HepG2 (cell line): ENCODE data around the gene KRT14. TPM values are rescaled to one million over a fixed set of nuclear protein-coding genes. Genes with fewer than 3 reads are reported as not detected.

Experiments used
- ATAC-seq: fragments of 200-7000 bp; cut with Tn5 transposase; 3 replicates; pipeline ENCODE4 v1.9.1; 2020; ENCODE audit warnings: mild to moderate bottlenecking, moderate library complexity
- BruUV-seq: library from RNA; stranded (reverse); fragments of 400-500 nt; replicated peaks from 2 replicates; lab custom pipeline; 2021; lab: Mats Ljungman, UMichigan
- CTCF ChIA-PET: fragments of 300-600 bp; formaldehyde crosslinking; extraction: SDS; loops from one replicate; lab custom pipeline; 2021; ENCODE audit warnings: low total read pairs, inconsistent platforms, low intra/inter-chr PET ratio; lab: Yijun Ruan, JAX
- POLR2A ChIA-PET: fragments of 350-600 bp; sonication (Branson Sonifier 250); formaldehyde crosslinking; loops from one replicate; lab custom pipeline; 2020; ENCODE audit warnings: antibody characterized with exemption, inconsistent platforms; lab: Yijun Ruan, JAX
- DNase-seq: peaks from one replicate; pipeline ENCODE4 v3.0.0-alpha.2; 2015; ENCODE audit warnings: low spot score
- FAIRE-seq: peaks from 3 replicates; lab custom pipeline; 2011; peaks lifted over from hg19 to GRCh38; lab: Jason Lieb, UNC
- H2AFZ ChIP-seq: one replicate; pipeline ENCODE4 v1.6.1; 2011; ENCODE audit warnings: low read length, inconsistent platforms
- H3K27ac ChIP-seq: fragments of 300-600 bp; 3 replicates; pipeline ENCODE4 v1.8.0; 2011; ENCODE audit warnings: mixed run types, mild to moderate bottlenecking, mixed read lengths, low read length, inconsistent platforms; ENCODE audit not compliant: insufficient read depth; ENCODE audit errors: extremely low read length
- H3K27me3 ChIP-seq, 2 experiments: fragments of 200-600 bp in 1 of 2; 2 replicates in 1 of 2; 3 replicates in 1 of 2; pipeline versions ENCODE4 v1.6.0 to v1.8.0; 2011; ENCODE audit warnings: low read length in 2 of 2, mild to moderate bottlenecking in 2 of 2, moderate library complexity in 2 of 2, inconsistent platforms in 1 of 2; ENCODE audit not compliant: insufficient read depth in 2 of 2, control insufficient read depth in 1 of 2
- H3K36me3 ChIP-seq, 2 experiments: fragments of 200-600 bp in 1 of 2; replicated peaks in 1 of 2; 2 replicates in 1 of 2; 3 replicates in 1 of 2; pipeline versions ENCODE4 v1.5.1 to v1.8.0; 2011; ENCODE audit warnings: low read length in 2 of 2, inconsistent platforms in 1 of 2; ENCODE audit not compliant: insufficient read depth in 2 of 2, control insufficient read depth in 1 of 2
- H3K4me1 ChIP-seq: 2 replicates; pipeline ENCODE4 v1.5.1; 2012; ENCODE audit warnings: low read length, inconsistent platforms; ENCODE audit not compliant: insufficient read depth
- H3K4me2 ChIP-seq: 2 replicates; pipeline ENCODE4 v1.6.0; 2011; ENCODE audit warnings: low read depth, low read length, inconsistent platforms
- H3K4me3 ChIP-seq, 3 experiments: fragments of 200-600 bp in 1 of 3; sonication (generic), shearing (Covaris generic) in 1 of 3; replicated peaks in 1 of 3; 2 replicates each; pipeline ENCODE4 v1.5.1; 2011 to 2016; ENCODE audit warnings: low read length in 3 of 3, inconsistent platforms in 2 of 3, low read depth in 2 of 3, mild to moderate bottlenecking in 2 of 3, control low read depth in 1 of 3, mixed read lengths in 1 of 3; ENCODE audit not compliant: insufficient read depth in 1 of 3
- H3K79me2 ChIP-seq: one replicate; pipeline ENCODE4 v1.6.1; 2011; ENCODE audit warnings: low read length, inconsistent platforms; ENCODE audit not compliant: insufficient read depth
- H3K9ac ChIP-seq: 2 replicates; pipeline ENCODE4 v1.6.0; 2011; ENCODE audit warnings: mild to moderate bottlenecking, low read depth, low read length, inconsistent platforms; ENCODE audit not compliant: insufficient read depth
- H3K9me3 ChIP-seq: 2 replicates; pipeline ENCODE4 v1.5.1; 2012; ENCODE audit warnings: mild to moderate bottlenecking, low read length
- H4K20me1 ChIP-seq: 2 replicates; pipeline ENCODE4 v1.6.0; 2011; ENCODE audit warnings: inconsistent platforms, mild to moderate bottlenecking, low read length, moderate library complexity; ENCODE audit not compliant: insufficient read depth
- ARNT2 ChIP-seq: sonication (generic); formaldehyde crosslinking; IDR thresholded peaks from 2 replicates; pipeline ENCODE4 v1.8.0; 2022; ENCODE audit warnings: mild to moderate bottlenecking, low read depth, missing genetic modification reagents, moderate library complexity
- ATF7 ChIP-seq, 2 experiments: fragments of 450-650 bp in 1 of 2; sonication (generic) in 1 of 2; formaldehyde crosslinking in 1 of 2; IDR thresholded peaks; 2 replicates each; pipeline versions ENCODE4 v1.4.0 to v1.6.1; 2016 to 2020; ENCODE audit warnings: antibody characterized with exemption in 1 of 2, mild to moderate bottlenecking in 1 of 2, missing genetic modification reagents in 1 of 2
- CBX2 ChIP-seq, 2 experiments: fragments of 200-600 bp in 1 of 2; sonication (generic); formaldehyde crosslinking in 1 of 2; IDR thresholded peaks; 2 replicates each; pipeline versions ENCODE4 v1.7.0 to v1.8.1; 2018 to 2022; ENCODE audit warnings: low read depth in 2 of 2, low read length in 1 of 2, mild to moderate bottlenecking in 1 of 2, missing genetic modification reagents in 1 of 2
- FOXP1 ChIP-seq, 2 experiments: fragments of 450-650 bp in 1 of 2; IDR thresholded peaks; 2 replicates each; pipeline ENCODE4 v1.6.1; 2017 to 2018; ENCODE audit warnings: antibody characterized with exemption in 1 of 2
- HDAC1 ChIP-seq: sonication (generic); formaldehyde crosslinking; IDR thresholded peaks from 2 replicates; pipeline ENCODE4 v1.5.1; 2020; ENCODE audit warnings: mild to moderate bottlenecking, missing genetic modification reagents
- KDM1A ChIP-seq: IDR thresholded peaks from 2 replicates; pipeline ENCODE4 v1.6.1; 2016; ENCODE audit warnings: missing compliant biosample characterization
- MAZ ChIP-seq, 2 experiments: sonication (generic) in 1 of 2; formaldehyde crosslinking in 1 of 2; IDR thresholded peaks; 2 replicates each; pipeline versions ENCODE4 v1.5.0 to v1.6.1; 2012 to 2020; ENCODE audit warnings: low read depth in 2 of 2, mild to moderate bottlenecking in 2 of 2, borderline replicate concordance in 1 of 2, improper control_type of control experiment in 1 of 2, low read length in 1 of 2, missing genetic modification reagents in 1 of 2, moderate library complexity in 1 of 2
- NR2F1 ChIP-seq, 2 experiments: fragments of 450-650 bp in 1 of 2; formaldehyde crosslinking in 1 of 2; IDR thresholded peaks; 2 replicates each; pipeline versions ENCODE4 v1.5.0 to v1.6.1; 2016 to 2020; ENCODE audit warnings: mild to moderate bottlenecking in 1 of 2, missing compliant biosample characterization in 1 of 2, missing genetic modification reagents in 1 of 2, moderate library complexity in 1 of 2
- TCF12 ChIP-seq, 2 experiments: fragments of 450-650 bp in 1 of 2; sonication (generic) in 1 of 2; formaldehyde crosslinking in 1 of 2; IDR thresholded peaks; 2 replicates each; pipeline versions ENCODE4 v1.6.1 to v1.8.0; 2017 to 2022; ENCODE audit warnings: antibody characterized with exemption in 1 of 2, mild to moderate bottlenecking in 1 of 2, missing genetic modification reagents in 1 of 2, moderate library complexity in 1 of 2
- TGIF2 ChIP-seq: IDR thresholded peaks from 2 replicates; pipeline ENCODE4 v1.6.1; 2016; ENCODE audit warnings: control low read depth, missing compliant biosample characterization
- ZC3H4 ChIP-seq: sonication (generic); formaldehyde crosslinking; IDR thresholded peaks from 2 replicates; pipeline ENCODE4 v1.4.0; 2020; ENCODE audit warnings: missing genetic modification reagents, borderline replicate concordance
- ZNF282 ChIP-seq: fragments of 450-650 bp; IDR thresholded peaks from 2 replicates; pipeline ENCODE4 v1.6.1; 2018; ENCODE audit not compliant: partially characterized antibody
- WGBS: methylation state at CpG from one replicate; pipeline ENCODE4 v1.1.6; 2017; ENCODE audit warnings: low lambda C conversion rate; 5-methylcytosine and 5-hydroxymethylcytosine counted together
- in situ Hi-C: cut with HindIII; loops from 2 replicates; pipeline ENCODE4 v1.10.0; 2017; ENCODE audit warnings: low pct_unique_long_range_greater_than_20kb; ENCODE audit not compliant: extremely low pct_ligation_motif_present
- intact Hi-C: fragments of 100-400 bp; cut with micrococcal nuclease; formaldehyde crosslinking; loops from one replicate; pipeline ENCODE4 v1.10.0; 2022; ENCODE audit not compliant: unreplicated experiment
- polyA plus RNA-seq, 8 experiments: library from polyadenylated mRNA; depleted of rRNA in 3 of 8; stranded (reverse) in 7 of 8; unstranded in 1 of 8; fragments of >200 nt; fragmentation: Illumina TruSeq in 4 of 8; extraction: Trizol in 4 of 8; gene quantifications; 2 replicates each; pipeline versions ENCODE4 v1.2.1 to v1.2.3, GENCODE V29; 2011 to 2016; ENCODE audit warnings: low read depth in 4 of 8, missing spikeins in 1 of 8, mixed read lengths in 1 of 8; ENCODE audit not compliant: insufficient read depth in 1 of 8
- total RNA-seq, 5 experiments: library from RNA; depleted of rRNA; stranded (reverse); fragments of >200 nt; fragmentation: Illumina TruSeq; extraction: Trizol; gene quantifications; 2 replicates each; pipeline ENCODE4 v1.2.3, GENCODE V29; 2016; ENCODE audit warnings: low read depth in 1 of 5
- TF ChIP-seq, protein P1 (sequence below): sonication (generic); formaldehyde crosslinking; IDR thresholded peaks from 2 replicates; pipeline ENCODE4 v1.4.0; 2020; ENCODE audit warnings: missing genetic modification reagents
- TF ChIP-seq, protein P2 (sequence below): sonication (generic); formaldehyde crosslinking; IDR thresholded peaks from 2 replicates; pipeline ENCODE4 v1.8.1; 2023; ENCODE audit warnings: missing genetic modification reagents, inconsistent platforms, borderline replicate concordance
- TF ChIP-seq, protein P3 (sequence below): sonication (generic); formaldehyde crosslinking; IDR thresholded peaks from 2 replicates; pipeline ENCODE4 v1.5.1; 2020; ENCODE audit warnings: missing genetic modification reagents, mild to moderate bottlenecking, borderline replicate concordance
- TF ChIP-seq, protein P4 (sequence below): sonication (generic); formaldehyde crosslinking; IDR thresholded peaks from 2 replicates; pipeline ENCODE4 v1.4.0; 2020; ENCODE audit warnings: missing genetic modification reagents

KRT14 gene
- total and polyA plus RNA-seq, 2 of the 13 experiments (the other 11 are each of a cell fraction or from before 2014, with no cell fraction given) = 0.09 TPM; not detected in 1

DNA sequence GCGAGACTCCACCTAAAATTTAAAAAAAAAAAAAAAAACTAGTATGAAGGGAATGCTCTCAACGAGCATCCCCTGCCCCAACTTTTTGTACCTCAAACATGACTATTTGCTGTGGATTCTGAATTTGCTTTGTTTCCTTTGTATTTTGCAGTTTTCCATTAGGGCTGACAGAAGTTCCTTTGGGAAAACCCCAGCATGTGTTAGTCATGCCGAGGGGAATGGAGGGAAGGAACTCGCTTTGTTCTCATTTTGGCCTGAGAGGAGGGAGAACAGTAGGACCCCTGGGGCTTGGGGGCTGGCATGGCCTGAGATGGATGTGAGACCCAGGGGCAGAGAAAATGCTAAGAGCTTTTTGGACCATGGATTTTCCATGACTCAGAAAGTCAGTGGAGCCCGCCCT lies 35.3 kb downstream of the KRT14 start:
- Histone ChIP-seq H3K4me3 (no peak overlapping the region), H2AFZ (no peak overlapping the region), H3K9ac (no peak overlapping the region), H3K27me3 (peaks cover 4 to 38% of the 10 kb centered on the region in 2 experiments; a peak in 4 of 5 replicates), H3K79me2 (no peaks in the 10 kb centered on the region), H3K4me1 (peaks cover 34% of the 10 kb centered on the region), H3K9me3 (no peaks in the 10 kb centered on the region), H3K27ac (no peak overlapping the region), H3K4me2 (no peak overlapping the region), H4K20me1 (no peaks in the 10 kb centered on the region), H3K36me3 (no peaks in the 10 kb centered on the region)
- intact Hi-C loops = no loop called here
- in situ Hi-C loops = no loop called here
- no peak for ATAC-seq
- no TSS peak for BruUV-seq
- DNase-seq = no peak
- no peak for FAIRE-seq
- ChIA-PET CTCF (interaction anchor here (3.0 to 6.3 kb wide), 2 partner anchors 111 to 115 kb away, joined by 23 to 84 read pairs; no protein-coding TSS in a partner anchor), POLR2A (no interaction called here)
- 18% methylated on average over 5 of the region's 5 CpGs for WGBS
- TF ChIP-seq, protein P1, sequence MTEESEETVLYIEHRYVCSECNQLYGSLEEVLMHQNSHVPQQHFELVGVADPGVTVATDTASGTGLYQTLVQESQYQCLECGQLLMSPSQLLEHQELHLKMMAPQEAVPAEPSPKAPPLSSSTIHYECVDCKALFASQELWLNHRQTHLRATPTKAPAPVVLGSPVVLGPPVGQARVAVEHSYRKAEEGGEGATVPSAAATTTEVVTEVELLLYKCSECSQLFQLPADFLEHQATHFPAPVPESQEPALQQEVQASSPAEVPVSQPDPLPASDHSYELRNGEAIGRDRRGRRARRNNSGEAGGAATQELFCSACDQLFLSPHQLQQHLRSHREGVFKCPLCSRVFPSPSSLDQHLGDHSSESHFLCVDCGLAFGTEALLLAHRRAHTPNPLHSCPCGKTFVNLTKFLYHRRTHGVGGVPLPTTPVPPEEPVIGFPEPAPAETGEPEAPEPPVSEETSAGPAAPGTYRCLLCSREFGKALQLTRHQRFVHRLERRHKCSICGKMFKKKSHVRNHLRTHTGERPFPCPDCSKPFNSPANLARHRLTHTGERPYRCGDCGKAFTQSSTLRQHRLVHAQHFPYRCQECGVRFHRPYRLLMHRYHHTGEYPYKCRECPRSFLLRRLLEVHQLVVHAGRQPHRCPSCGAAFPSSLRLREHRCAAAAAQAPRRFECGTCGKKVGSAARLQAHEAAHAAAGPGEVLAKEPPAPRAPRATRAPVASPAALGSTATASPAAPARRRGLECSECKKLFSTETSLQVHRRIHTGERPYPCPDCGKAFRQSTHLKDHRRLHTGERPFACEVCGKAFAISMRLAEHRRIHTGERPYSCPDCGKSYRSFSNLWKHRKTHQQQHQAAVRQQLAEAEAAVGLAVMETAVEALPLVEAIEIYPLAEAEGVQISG (CRISPR knock-in tag) = no peak
- no peak for TF ChIP-seq ZC3H4 (CRISPR knock-in tag)
- TF ChIP-seq, protein P2, sequence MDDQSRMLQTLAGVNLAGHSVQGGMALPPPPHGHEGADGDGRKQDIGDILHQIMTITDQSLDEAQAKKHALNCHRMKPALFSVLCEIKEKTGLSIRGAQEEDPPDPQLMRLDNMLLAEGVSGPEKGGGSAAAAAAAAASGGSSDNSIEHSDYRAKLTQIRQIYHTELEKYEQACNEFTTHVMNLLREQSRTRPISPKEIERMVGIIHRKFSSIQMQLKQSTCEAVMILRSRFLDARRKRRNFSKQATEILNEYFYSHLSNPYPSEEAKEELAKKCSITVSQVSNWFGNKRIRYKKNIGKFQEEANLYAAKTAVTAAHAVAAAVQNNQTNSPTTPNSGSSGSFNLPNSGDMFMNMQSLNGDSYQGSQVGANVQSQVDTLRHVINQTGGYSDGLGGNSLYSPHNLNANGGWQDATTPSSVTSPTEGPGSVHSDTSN (CRISPR knock-in tag) = no peak
- TF ChIP-seq NR2F1 (CRISPR knock-in tag; IDR thresholded peaks at IDR 0.05) = no peak
- no peak for TF ChIP-seq CBX2 (IDR thresholded peaks at IDR 0.05; ENCODE audit: low read depth, low read length)
- no peak for TF ChIP-seq CBX2 (CRISPR knock-in tag; IDR thresholded peaks at IDR 0.05; ENCODE audit: low read depth)
- no peak for TF ChIP-seq ZNF282
- no peak for TF ChIP-seq ATF7 (IDR thresholded peaks at IDR 0.05)
- TF ChIP-seq ATF7 (CRISPR knock-in tag; IDR thresholded peaks at IDR 0.05) = no peak
- TF ChIP-seq, protein P3, sequence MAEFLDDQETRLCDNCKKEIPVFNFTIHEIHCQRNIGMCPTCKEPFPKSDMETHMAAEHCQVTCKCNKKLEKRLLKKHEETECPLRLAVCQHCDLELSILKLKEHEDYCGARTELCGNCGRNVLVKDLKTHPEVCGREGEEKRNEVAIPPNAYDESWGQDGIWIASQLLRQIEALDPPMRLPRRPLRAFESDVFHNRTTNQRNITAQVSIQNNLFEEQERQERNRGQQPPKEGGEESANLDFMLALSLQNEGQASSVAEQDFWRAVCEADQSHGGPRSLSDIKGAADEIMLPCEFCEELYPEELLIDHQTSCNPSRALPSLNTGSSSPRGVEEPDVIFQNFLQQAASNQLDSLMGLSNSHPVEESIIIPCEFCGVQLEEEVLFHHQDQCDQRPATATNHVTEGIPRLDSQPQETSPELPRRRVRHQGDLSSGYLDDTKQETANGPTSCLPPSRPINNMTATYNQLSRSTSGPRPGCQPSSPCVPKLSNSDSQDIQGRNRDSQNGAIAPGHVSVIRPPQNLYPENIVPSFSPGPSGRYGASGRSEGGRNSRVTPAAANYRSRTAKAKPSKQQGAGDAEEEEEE (CRISPR knock-in tag) = no peak
- no peak for TF ChIP-seq TGIF2
- no peak for TF ChIP-seq FOXP1 (IDR thresholded peaks at IDR 0.05)
- TF ChIP-seq FOXP1 (CRISPR knock-in tag; IDR thresholded peaks at IDR 0.05) = no peak
- TF ChIP-seq TCF12 (IDR thresholded peaks at IDR 0.05) = no peak
- TF ChIP-seq TCF12 (CRISPR knock-in tag; IDR thresholded peaks at IDR 0.05) = no peak
- no peak for TF ChIP-seq MAZ (IDR thresholded peaks at IDR 0.05; ENCODE audit: borderline replicate concordance, low read depth, low read length)
- TF ChIP-seq MAZ (CRISPR knock-in tag; IDR thresholded peaks at IDR 0.05; ENCODE audit: low read depth) = no peak
- TF ChIP-seq HDAC1 (CRISPR knock-in tag) = no peak
- TF ChIP-seq ARNT2 (CRISPR knock-in tag) = no peak
- TF ChIP-seq KDM1A (CRISPR knock-in tag) = no peak
- TF ChIP-seq, protein P4, sequence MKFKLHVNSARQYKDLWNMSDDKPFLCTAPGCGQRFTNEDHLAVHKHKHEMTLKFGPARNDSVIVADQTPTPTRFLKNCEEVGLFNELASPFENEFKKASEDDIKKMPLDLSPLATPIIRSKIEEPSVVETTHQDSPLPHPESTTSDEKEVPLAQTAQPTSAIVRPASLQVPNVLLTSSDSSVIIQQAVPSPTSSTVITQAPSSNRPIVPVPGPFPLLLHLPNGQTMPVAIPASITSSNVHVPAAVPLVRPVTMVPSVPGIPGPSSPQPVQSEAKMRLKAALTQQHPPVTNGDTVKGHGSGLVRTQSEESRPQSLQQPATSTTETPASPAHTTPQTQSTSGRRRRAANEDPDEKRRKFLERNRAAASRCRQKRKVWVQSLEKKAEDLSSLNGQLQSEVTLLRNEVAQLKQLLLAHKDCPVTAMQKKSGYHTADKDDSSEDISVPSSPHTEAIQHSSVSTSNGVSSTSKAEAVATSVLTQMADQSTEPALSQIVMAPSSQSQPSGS (CRISPR knock-in tag) = no peak
